Prostate gland (tissue), 2 donors: ENCODE data around the gene ADAMTS10.

ENCODE experiments used
- POLR2A ChIP-seq: fragments of 450-650 bp; IDR thresholded peaks from one replicate; pipeline ENCODE4 v1.6.1; 2016; ENCODE audit warnings: antibody characterized with exemption, mild to moderate bottlenecking
- POLR2AphosphoS5 ChIP-seq: sonication (generic); formaldehyde crosslinking; IDR thresholded peaks from one replicate; pipeline ENCODE4 v1.6.1; 2017; ENCODE audit warnings: antibody characterized with exemption
- TF ChIP-seq, protein P1 (sequence below), 4 experiments: fragments of 200-600 bp in 2 of 4; fragments of 450-650 bp in 2 of 4; sonication (generic) in 2 of 4; IDR thresholded peaks; 1 replicate in 3 of 4; 2 replicates in 1 of 4; pipeline ENCODE4 v1.5.1; 2016 to 2019; ENCODE audit warnings: antibody characterized with exemption in 4 of 4, mild to moderate bottlenecking in 2 of 4, moderate library complexity in 2 of 4

DNA sequence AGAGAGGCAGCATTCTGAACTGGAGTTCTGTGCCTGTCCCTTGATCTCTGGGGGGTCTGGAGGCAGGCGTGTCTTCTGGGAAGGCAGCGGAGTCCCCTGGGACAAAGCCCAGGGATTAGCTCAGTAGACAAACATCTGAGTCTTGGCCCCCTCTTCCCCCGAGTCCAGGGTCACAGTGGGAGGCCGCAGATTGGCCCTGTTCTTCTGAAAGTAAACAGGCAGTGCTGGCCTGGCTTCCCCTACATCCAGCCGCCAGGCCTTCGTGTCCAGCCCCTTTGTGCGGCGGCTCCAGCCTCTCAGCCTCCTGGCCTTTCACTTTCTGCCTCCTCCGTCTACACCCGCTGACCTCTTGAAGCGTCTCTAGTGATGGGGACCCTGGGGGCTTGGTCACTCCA is 20.9 kb upstream of the ADAMTS10 start:
- TF ChIP-seq POLR2A (no peak), POLR2AphosphoS5 (no peak)
- TF ChIP-seq, protein P1, sequence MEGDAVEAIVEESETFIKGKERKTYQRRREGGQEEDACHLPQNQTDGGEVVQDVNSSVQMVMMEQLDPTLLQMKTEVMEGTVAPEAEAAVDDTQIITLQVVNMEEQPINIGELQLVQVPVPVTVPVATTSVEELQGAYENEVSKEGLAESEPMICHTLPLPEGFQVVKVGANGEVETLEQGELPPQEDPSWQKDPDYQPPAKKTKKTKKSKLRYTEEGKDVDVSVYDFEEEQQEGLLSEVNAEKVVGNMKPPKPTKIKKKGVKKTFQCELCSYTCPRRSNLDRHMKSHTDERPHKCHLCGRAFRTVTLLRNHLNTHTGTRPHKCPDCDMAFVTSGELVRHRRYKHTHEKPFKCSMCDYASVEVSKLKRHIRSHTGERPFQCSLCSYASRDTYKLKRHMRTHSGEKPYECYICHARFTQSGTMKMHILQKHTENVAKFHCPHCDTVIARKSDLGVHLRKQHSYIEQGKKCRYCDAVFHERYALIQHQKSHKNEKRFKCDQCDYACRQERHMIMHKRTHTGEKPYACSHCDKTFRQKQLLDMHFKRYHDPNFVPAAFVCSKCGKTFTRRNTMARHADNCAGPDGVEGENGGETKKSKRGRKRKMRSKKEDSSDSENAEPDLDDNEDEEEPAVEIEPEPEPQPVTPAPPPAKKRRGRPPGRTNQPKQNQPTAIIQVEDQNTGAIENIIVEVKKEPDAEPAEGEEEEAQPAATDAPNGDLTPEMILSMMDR (IDR thresholded peaks at IDR 0.05) = no peak
